K562 (cell line): ENCODE measurements around the gene HOXC10. TPM values are rescaled to one million over a fixed set of nuclear protein-coding genes. Genes with fewer than 3 reads are reported as not detected.

Experiments
- ATAC-seq: fragments of 200-7000 bp; cut with Tn5 transposase; 3 replicates; pipeline ENCODE4 v1.9.1; 2020; ENCODE audit warnings: moderate library complexity
- BruUV-seq: library from RNA; stranded (reverse); fragments of 400-500 nt; replicated peaks from 2 replicates; lab custom pipeline; 2021; lab: Mats Ljungman, UMichigan
- CTCF ChIA-PET: fragments of 300-600 bp; formaldehyde crosslinking; extraction: SDS; loops from one replicate; lab custom pipeline; 2021; ENCODE audit warnings: low intra/inter-chr PET ratio; lab: Yijun Ruan, JAX
- POLR2A ChIA-PET: fragments of 300-600, 350-650 bp; sonication (Branson Sonifier 250); formaldehyde crosslinking; extraction: SDS; loops from one replicate; lab custom pipeline; 2021; ENCODE audit warnings: antibody characterized with exemption, inconsistent platforms; lab: Yijun Ruan, JAX
- DNase-seq, 4 experiments: peaks; one replicate each; pipeline versions ENCODE4 v3.0.0 to v3.0.0-alpha.2; 2011 to 2018; ENCODE audit warnings: low spot score in 3 of 4, mixed read lengths in 3 of 4; ENCODE audit errors: extremely low read depth in 1 of 4
- FAIRE-seq: peaks from 2 replicates; lab custom pipeline; 2011; peaks lifted over from hg19 to GRCh38; lab: Jason Lieb, UNC
- H2AFZ ChIP-seq: 2 replicates; pipeline ENCODE4 v1.6.0; 2011; ENCODE audit warnings: low read depth, low read length, control low read depth, inconsistent platforms
- H3K27ac ChIP-seq: fragments of 200-600 bp; 3 replicates; pipeline ENCODE4 v1.8.0; 2011; ENCODE audit warnings: low read depth, mild to moderate bottlenecking, control low read depth, inconsistent platforms, low read length, moderate library complexity, mixed read lengths; ENCODE audit errors: extremely low read depth
- H3K27me3 ChIP-seq, 2 experiments: fragments of 300-600 bp in 1 of 2; 2 replicates in 1 of 2; 3 replicates in 1 of 2; pipeline versions ENCODE4 v1.6.0 to v1.8.0; 2011; ENCODE audit warnings: inconsistent platforms in 2 of 2, low read length in 2 of 2, mild to moderate bottlenecking in 1 of 2, mixed read lengths in 1 of 2, moderate library complexity in 1 of 2; ENCODE audit not compliant: control insufficient read depth in 2 of 2, insufficient read depth in 2 of 2
- H3K36me3 ChIP-seq: fragments of 300-600 bp; 3 replicates; pipeline ENCODE4 v1.8.0; 2011; ENCODE audit warnings: mild to moderate bottlenecking, low read length, inconsistent platforms; ENCODE audit not compliant: control insufficient read depth, insufficient read depth
- H3K4me1 ChIP-seq, 2 experiments: fragments of 200-600 bp in 1 of 2; replicated peaks in 1 of 2; 2 replicates in 1 of 2; 3 replicates in 1 of 2; pipeline versions ENCODE4 v1.5.1 to v1.8.0; 2011; ENCODE audit warnings: inconsistent platforms in 2 of 2, low read length in 2 of 2, mild to moderate bottlenecking in 1 of 2, mixed read lengths in 1 of 2, moderate library complexity in 1 of 2; ENCODE audit not compliant: control insufficient read depth in 2 of 2, insufficient read depth in 2 of 2
- H3K4me2 ChIP-seq: 2 replicates; pipeline ENCODE4 v1.6.1; 2011; ENCODE audit warnings: low read length, control low read depth, inconsistent platforms, mixed read lengths; ENCODE audit not compliant: insufficient read depth
- H3K4me3 ChIP-seq: fragments of 200-600 bp; sonication (generic), shearing (Covaris generic); 2 replicates; pipeline ENCODE4 v1.5.1; 2016; ENCODE audit warnings: control low read depth, inconsistent platforms
- H3K79me2 ChIP-seq: fragments of 200-600 bp; 3 replicates; pipeline ENCODE4 v1.8.0; 2011; ENCODE audit warnings: low read length, inconsistent platforms; ENCODE audit not compliant: control insufficient read depth, insufficient read depth
- H3K9ac ChIP-seq, 2 experiments: 2 replicates each; pipeline versions ENCODE4 v1.6.0 to v1.6.1; 2011; ENCODE audit warnings: low read depth in 2 of 2, low read length in 2 of 2, control low read depth in 1 of 2, inconsistent platforms in 1 of 2, mild to moderate bottlenecking in 1 of 2, mixed read lengths in 1 of 2; ENCODE audit not compliant: insufficient read depth in 1 of 2
- H3K9me1 ChIP-seq: one replicate; pipeline ENCODE4 v1.6.0; 2011; ENCODE audit warnings: inconsistent platforms, mild to moderate bottlenecking, low read length, moderate library complexity; ENCODE audit not compliant: control insufficient read depth, insufficient read depth
- H3K9me3 ChIP-seq: replicated peaks from 2 replicates; pipeline ENCODE4 v1.5.1; 2011; ENCODE audit warnings: low read depth, low read length, inconsistent platforms; ENCODE audit not compliant: control insufficient read depth, insufficient read depth
- H4K20me1 ChIP-seq: replicated peaks from 2 replicates; pipeline ENCODE4 v1.6.1; 2011; ENCODE audit warnings: low read length, inconsistent platforms, mixed read lengths; ENCODE audit not compliant: control insufficient read depth, insufficient read depth
- CBFA2T2 ChIP-seq: fragments of 450-650 bp; conservative IDR thresholded peaks from 2 replicates; pipeline ENCODE4 v1.6.1; 2017; ENCODE audit warnings: mild to moderate bottlenecking
- CC2D1A ChIP-seq: fragments of 450-650 bp; IDR thresholded peaks from 2 replicates; pipeline ENCODE4 v1.6.1; 2017; ENCODE audit warnings: mild to moderate bottlenecking
- ELF1 ChIP-seq: fragments of 200-800 bp; sonication (Bioruptor generic); IDR thresholded peaks from 2 replicates; pipeline ENCODE4 v1.6.1; 2016; ENCODE audit warnings: missing genetic modification characterization, missing compliant biosample characterization
- EP400 ChIP-seq: fragments of 450-650 bp; IDR thresholded peaks from 2 replicates; pipeline ENCODE4 v1.6.1; 2017; ENCODE audit warnings: antibody characterized with exemption, mild to moderate bottlenecking, moderate library complexity
- MAFF ChIP-seq: IDR thresholded peaks from 2 replicates; pipeline ENCODE4 v1.6.1; 2012; ENCODE audit warnings: low read length, improper control_type of control experiment
- MAZ ChIP-seq, 2 experiments: fragments of 450-650 bp in 1 of 2; sonication (generic) in 1 of 2; formaldehyde crosslinking; IDR thresholded peaks in 1 of 2; conservative IDR thresholded peaks in 1 of 2; 2 replicates each; pipeline versions ENCODE4 v1.4.0 to v1.5.0; 2020; ENCODE audit warnings: mild to moderate bottlenecking in 1 of 2, missing genetic modification reagents in 1 of 2
- MECOM ChIP-seq: fragments of 250-450 bp; sonication (Bioruptor Pico); IDR thresholded peaks from 2 replicates; pipeline ENCODE4 v1.8.0; 2022; ENCODE audit warnings: inconsistent platforms
- NCOA1 ChIP-seq: fragments of 450-650 bp; IDR thresholded peaks from 2 replicates; pipeline ENCODE4 v1.6.1; 2016; ENCODE audit warnings: low read depth
- SAFB2 ChIP-seq: fragments of 200-400 bp; formaldehyde crosslinking; IDR thresholded peaks from 2 replicates; pipeline ENCODE4 v1.6.1; 2018; ENCODE audit warnings: borderline replicate concordance, low read length, low read depth, moderate library complexity; ENCODE audit not compliant: severe bottlenecking
- SIN3B ChIP-seq: fragments of 450-650 bp; IDR thresholded peaks from 2 replicates; pipeline ENCODE4 v1.6.1; 2017; ENCODE audit warnings: low read depth, mild to moderate bottlenecking, moderate library complexity
- TARDBP ChIP-seq: fragments of 450-650 bp; IDR thresholded peaks from 2 replicates; pipeline ENCODE4 v1.6.1; 2016
- ZNF140 ChIP-seq: fragments of 250-450 bp; sonication (Bioruptor Pico); IDR thresholded peaks from 2 replicates; pipeline ENCODE4 v1.8.0; 2021; ENCODE audit warnings: moderate library complexity, mild to moderate bottlenecking, inconsistent platforms
- ZNF699 ChIP-seq: fragments of 250-450 bp; sonication (Bioruptor Pico); IDR thresholded peaks from 2 replicates; pipeline ENCODE4 v1.8.0; 2021; ENCODE audit warnings: mild to moderate bottlenecking, moderate library complexity; ENCODE audit not compliant: insufficient replicate concordance
- WGBS: fragments of 100-300 bp; shearing (Covaris generic); methylation state at CpG from one replicate; pipeline ENCODE4 v1.1.6; 2016; ENCODE audit warnings: low coverage, mixed read lengths; ENCODE audit not compliant: insufficient coverage; ENCODE audit errors: missing lambda C conversion rate; 5-methylcytosine and 5-hydroxymethylcytosine counted together
- in situ Hi-C: fragments of 300-500 bp; cut with MboI; formaldehyde crosslinking; loops from 4 replicates; pipeline ENCODE4 v1.15.0; 2018; ENCODE audit warnings: inconsistent platforms, mixed read lengths
- intact Hi-C: fragments of 100-400 bp; cut with micrococcal nuclease; formaldehyde crosslinking; loops from 2 replicates; pipeline ENCODE4 v1.14.2; 2022
- polyA plus RNA-seq, 8 experiments: library from polyadenylated mRNA; depleted of rRNA in 4 of 8; stranded (reverse) in 5 of 8; unstranded in 3 of 8; fragments of >200 nt; fragmentation: Nextera tagmentation in 2 of 8; fragmentation: Illumina TruSeq in 1 of 8; extraction: Ambion mirVana in 2 of 8; extraction: Trizol in 1 of 8; gene quantifications; 2 replicates each; pipeline versions ENCODE4 v1.2.1 to v1.2.3, GENCODE V29; 2011 to 2014; ENCODE audit warnings: inconsistent platforms in 1 of 8, missing spikeins in 1 of 8
- total RNA-seq, 7 experiments: library from RNA; depleted of rRNA in 6 of 7; stranded (reverse); fragments of >200 nt in 6 of 7; fragmentation: Illumina TruSeq in 2 of 7; extraction: Trizol in 2 of 7; gene quantifications; 2 replicates each; pipeline versions ENCODE4 v1.2.1 to v1.2.3, GENCODE V29; 2011 to 2021; ENCODE audit warnings: low replicate concordance in 1 of 7
- TF ChIP-seq, protein P1 (sequence below): fragments of 250-450 bp; sonication (Bioruptor Pico); IDR thresholded peaks from 2 replicates; pipeline ENCODE4 v1.5.0; 2021; ENCODE audit warnings: mild to moderate bottlenecking, borderline replicate concordance
- TF ChIP-seq, protein P2 (sequence below): fragments of 250-450 bp; sonication (Bioruptor Pico); IDR thresholded peaks from 2 replicates; pipeline ENCODE4 v1.4.0; 2020; ENCODE audit warnings: borderline replicate concordance
- TF ChIP-seq, protein P3 (sequence below), 2 experiments: IDR thresholded peaks in 1 of 2; conservative IDR thresholded peaks in 1 of 2; 2 replicates each; pipeline ENCODE4 v1.6.1; 2016; ENCODE audit warnings: low read depth in 2 of 2, mild to moderate bottlenecking in 1 of 2, missing compliant biosample characterization in 1 of 2, missing genetic modification characterization in 1 of 2, moderate library complexity in 1 of 2

HOXC10 gene
- total and polyA plus RNA-seq, 9 of the 15 experiments (the other 6 are each of a cell fraction or from before 2014, with no cell fraction given): 0.13 to 0.77 (median 0.35) TPM; not detected in 2

- peak; percentile 97 for FAIRE-seq
- ChIA-PET POLR2A (interaction anchor here (0.7 to 0.8 kb wide), 2 partner anchors 15 to 132 kb away, joined by 4 to 6 read pairs; no protein-coding TSS in a partner anchor), CTCF (interaction anchor here (0.5 to 2.6 kb wide), 14 partner anchors 27 to 477 kb away, joined by 3 to 36 read pairs (median 5); no protein-coding TSS in a partner anchor)
- peaks cover 0 to 28% of the 10 kb centered on the region in 2 experiments; a peak in 2 of 5 replicates for H3K4me1 ChIP-seq
- H3K36me3 ChIP-seq: peaks cover 2% of the 10 kb centered on the region; the same call in 1 of the 3 replicates
- ATAC-seq: peak; percentile 70
- no peak within 1 kb of the TSS for H3K4me3 ChIP-seq
- no TSS peak for BruUV-seq
- H2AFZ ChIP-seq: no peak within 1 kb of the TSS
- WGBS: 25% methylated on average over 12 of the region's 12 CpGs
- H3K79me2 ChIP-seq: no peaks in the 10 kb centered on the region
- H3K27ac ChIP-seq: no peak within 1 kb of the TSS
- in situ Hi-C loops: no loop called here
- no peaks in the 10 kb centered on the region for H3K27me3 ChIP-seq
- peak; percentile 82 to 86 (median 84) for DNase-seq
- no peaks in the 10 kb centered on the region for H3K9me3 ChIP-seq
- no peak within 1 kb of the TSS for H3K4me2 ChIP-seq
- intact Hi-C loops: loop anchor here (1.0 to 2.0 kb wide), 3 partner anchors 26 to 159 kb away; no protein-coding TSS in a partner anchor
- H3K9me1 ChIP-seq: no peaks in the 10 kb centered on the region
- H4K20me1 ChIP-seq: no peaks in the 10 kb centered on the region
- no peak within 1 kb of the TSS for H3K9ac ChIP-seq
- TF ChIP-seq SIN3B: no peak
- TF ChIP-seq, protein P1, sequence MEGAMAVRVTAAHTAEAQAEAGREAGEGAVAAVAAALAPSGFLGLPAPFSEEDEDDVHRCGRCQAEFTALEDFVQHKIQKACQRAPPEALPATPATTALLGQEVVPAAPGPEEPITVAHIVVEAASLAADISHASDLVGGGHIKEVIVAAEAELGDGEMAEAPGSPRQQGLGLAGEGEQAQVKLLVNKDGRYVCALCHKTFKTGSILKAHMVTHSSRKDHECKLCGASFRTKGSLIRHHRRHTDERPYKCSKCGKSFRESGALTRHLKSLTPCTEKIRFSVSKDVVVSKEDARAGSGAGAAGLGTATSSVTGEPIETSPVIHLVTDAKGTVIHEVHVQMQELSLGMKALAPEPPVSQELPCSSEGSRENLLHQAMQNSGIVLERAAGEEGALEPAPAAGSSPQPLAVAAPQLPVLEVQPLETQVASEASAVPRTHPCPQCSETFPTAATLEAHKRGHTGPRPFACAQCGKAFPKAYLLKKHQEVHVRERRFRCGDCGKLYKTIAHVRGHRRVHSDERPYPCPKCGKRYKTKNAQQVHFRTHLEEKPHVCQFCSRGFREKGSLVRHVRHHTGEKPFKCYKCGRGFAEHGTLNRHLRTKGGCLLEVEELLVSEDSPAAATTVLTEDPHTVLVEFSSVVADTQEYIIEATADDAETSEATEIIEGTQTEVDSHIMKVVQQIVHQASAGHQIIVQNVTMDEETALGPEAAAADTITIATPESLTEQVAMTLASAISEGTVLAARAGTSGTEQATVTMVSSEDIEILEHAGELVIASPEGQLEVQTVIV (CRISPR knock-in tag): no peak
- no peak for TF ChIP-seq MECOM (CRISPR knock-in tag)
- TF ChIP-seq, protein P2, sequence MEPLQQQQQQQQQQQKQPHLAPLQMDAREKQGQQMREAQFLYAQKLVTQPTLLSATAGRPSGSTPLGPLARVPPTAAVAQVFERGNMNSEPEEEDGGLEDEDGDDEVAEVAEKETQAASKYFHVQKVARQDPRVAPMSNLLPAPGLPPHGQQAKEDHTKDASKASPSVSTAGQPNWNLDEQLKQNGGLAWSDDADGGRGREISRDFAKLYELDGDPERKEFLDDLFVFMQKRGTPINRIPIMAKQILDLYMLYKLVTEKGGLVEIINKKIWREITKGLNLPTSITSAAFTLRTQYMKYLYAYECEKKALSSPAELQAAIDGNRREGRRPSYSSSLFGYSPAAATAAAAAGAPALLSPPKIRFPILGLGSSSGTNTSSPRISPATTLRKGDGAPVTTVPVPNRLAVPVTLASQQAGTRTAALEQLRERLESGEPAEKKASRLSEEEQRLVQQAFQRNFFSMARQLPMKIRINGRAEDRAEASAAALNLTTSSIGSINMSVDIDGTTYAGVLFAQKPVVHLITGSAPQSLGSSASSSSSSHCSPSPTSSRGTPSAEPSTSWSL: no peak
- no peak for TF ChIP-seq EP400
- peak; percentile 48; the same call in 1 of the 2 replicates for TF ChIP-seq NCOA1
- no peak for TF ChIP-seq ZNF140 (CRISPR knock-in tag)
- no peak for TF ChIP-seq TARDBP
- TF ChIP-seq, protein P3, sequence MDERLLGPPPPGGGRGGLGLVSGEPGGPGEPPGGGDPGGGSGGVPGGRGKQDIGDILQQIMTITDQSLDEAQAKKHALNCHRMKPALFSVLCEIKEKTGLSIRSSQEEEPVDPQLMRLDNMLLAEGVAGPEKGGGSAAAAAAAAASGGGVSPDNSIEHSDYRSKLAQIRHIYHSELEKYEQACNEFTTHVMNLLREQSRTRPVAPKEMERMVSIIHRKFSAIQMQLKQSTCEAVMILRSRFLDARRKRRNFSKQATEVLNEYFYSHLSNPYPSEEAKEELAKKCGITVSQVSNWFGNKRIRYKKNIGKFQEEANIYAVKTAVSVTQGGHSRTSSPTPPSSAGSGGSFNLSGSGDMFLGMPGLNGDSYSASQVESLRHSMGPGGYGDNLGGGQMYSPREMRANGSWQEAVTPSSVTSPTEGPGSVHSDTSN (CRISPR knock-in tag; IDR thresholded peaks at IDR 0.05; ENCODE audit: low read depth): no peak
- TF ChIP-seq, protein P3 (tag; conservative IDR thresholded peaks at IDR 0.05; ENCODE audit: low read depth): peak; percentile 26; the same call in 1 of the 2 replicates
- peak; percentile 64 for TF ChIP-seq CBFA2T2
- TF ChIP-seq MAFF: no peak
- peak in 1 of 2 experiments; percentile 53; a peak in 1 of 4 replicates for TF ChIP-seq MAZ (CRISPR knock-in tag; conservative IDR thresholded peaks at IDR 0.05 in 1 of 2, IDR thresholded peaks at IDR 0.05 in 1 of 2)
- no peak for TF ChIP-seq ELF1 (tag)
- no peak for TF ChIP-seq ZNF699
- no peak for TF ChIP-seq SAFB2
- TF ChIP-seq CC2D1A: peak; percentile 94
These were observed 47.7 kb downstream of the HOXC10 start, which contains the start of gene HOXC5 for GRCh38 chr12:54032627-54033100. Gene HOXC5, plus strand, starts transcription at chr12:54033050. Its CDS starts 73 bp downstream, at chr12:54033123.
